Measurements from ENCODE around the gene TMEM18.

- TF ChIP-seq CTCF (IDR thresholded peaks at IDR 0.05) (no peak), TAF1 (IDR thresholded peaks at IDR 0.05; ENCODE audit: borderline replicate concordance, low read depth, low read length) (no peak), SMC3 (IDR thresholded peaks at IDR 0.05; ENCODE audit: low read depth, low read length) (no peak), REST (IDR thresholded peaks at IDR 0.05; ENCODE audit: low read depth, low read length) (no peak), USF2 (IDR thresholded peaks at IDR 0.05; ENCODE audit: borderline replicate concordance, low read depth, low read length) (no peak), POLR2AphosphoS5 (IDR thresholded peaks at IDR 0.05; ENCODE audit: low read depth, low read length) (no peak)
Measured at GRCh38 chr2:618422-618990, 58.7 kb downstream of the TMEM18 start.

Measured in SK-N-SH (cell line).